ENCODE data around the gene MPO. TPM values are rescaled to one million over a fixed set of nuclear protein-coding genes. Genes with fewer than 3 reads are reported as not detected.

MPO gene
- total RNA-seq, 1 experiment from 2014 or later, result not detected

DNA sequence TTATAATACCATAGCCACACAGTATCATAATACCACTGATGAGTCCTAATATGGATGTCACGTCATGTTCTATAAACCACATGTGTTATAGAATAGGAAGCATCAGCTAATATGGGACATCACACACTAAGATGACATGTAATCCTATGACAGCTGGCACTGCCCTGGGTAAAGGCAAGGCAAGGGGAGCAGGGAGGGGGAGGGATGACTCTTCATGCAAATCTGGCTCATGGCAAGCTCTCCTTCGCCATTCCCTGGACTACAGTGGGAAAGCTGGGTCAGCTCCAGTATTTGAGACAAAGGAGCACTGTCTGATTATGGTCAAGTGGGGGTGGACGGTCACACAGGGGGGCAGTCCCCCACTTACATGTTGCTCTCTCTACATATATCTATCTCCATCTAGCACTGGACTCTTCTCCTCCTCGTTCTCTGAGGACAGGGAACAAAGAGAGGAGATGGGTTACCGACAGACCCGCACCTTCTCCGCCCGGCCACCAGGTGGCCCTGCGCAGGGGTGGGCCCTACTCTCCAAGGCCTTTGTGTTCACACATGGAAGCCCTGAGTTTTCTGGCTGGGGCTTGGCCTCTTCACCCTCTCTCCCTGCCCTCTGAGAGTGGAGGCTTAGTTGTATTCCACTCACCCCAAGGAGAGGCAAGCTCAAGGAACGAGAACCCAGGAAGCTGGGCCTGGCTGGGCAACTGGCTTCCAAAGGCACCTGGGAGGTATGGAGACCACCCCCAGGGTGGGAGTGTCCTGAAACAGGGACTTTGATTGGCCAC, 23.4 kb upstream of the MPO start:
- Histone ChIP-seq H4K8ac (replicated peaks; ENCODE audit: insufficient read length, low read depth, low read length) (no peak overlapping the region), H3K18ac (ENCODE audit: insufficient read length, low read depth, low read length) (peak overlapping the region; percentile 91), H3K9ac (ENCODE audit: extremely low read depth, insufficient read length, low read length) (no peak overlapping the region), H3K4me1 (ENCODE audit: insufficient read depth, low read length) (no peaks in the 10 kb centered on the region), H3K14ac (ENCODE audit: insufficient read depth, low read length) (peak overlapping the region; percentile 68), H3K79me1 (ENCODE audit: insufficient read depth, low read depth, low read length, poor library complexity, severe bottlenecking) (no peaks in the 10 kb centered on the region), H2BK120ac (ENCODE audit: low read depth, low read length, poor library complexity, severe bottlenecking) (no peak overlapping the region), H2AFZ (ENCODE audit: low read length) (no peak overlapping the region), H2BK20ac (ENCODE audit: low read depth, low read length, poor library complexity, severe bottlenecking) (no peak overlapping the region), H2AK5ac (ENCODE audit: insufficient read length, low read length) (no peak overlapping the region), H4K5ac (ENCODE audit: insufficient read length, low read depth, low read length) (no peak overlapping the region), H4K91ac (ENCODE audit: insufficient read length, low read depth, low read length) (peak overlapping the region; percentile 60), H2BK15ac (ENCODE audit: low read depth, low read length) (no peak overlapping the region), H3K79me2 (ENCODE audit: insufficient read depth, low read length) (no peaks in the 10 kb centered on the region), H3K4me2 (ENCODE audit: insufficient read depth, insufficient read length, low read length) (no peak overlapping the region), H3K27ac (ENCODE audit: insufficient read length, low read depth, low read length) (no peak overlapping the region), H3T11ph (ENCODE audit: low read length) (no peak overlapping the region), H3K23me2 (ENCODE audit: insufficient read length, low read depth, low read length, poor library complexity, severe bottlenecking) (no peaks in the 10 kb centered on the region), H2BK12ac (ENCODE audit: insufficient read length, low read depth, low read length) (peak overlapping the region; percentile 94), H3K27me3 (ENCODE audit: insufficient read depth, low read length) (no peaks in the 10 kb centered on the region), H2BK5ac (ENCODE audit: insufficient read length, low read length) (no peak overlapping the region), H3K9me3 (ENCODE audit: control insufficient read depth, low read depth, low read length) (no peaks in the 10 kb centered on the region), H4K20me1 (ENCODE audit: control insufficient read depth, insufficient read depth, insufficient read length) (no peaks in the 10 kb centered on the region), H3K23ac (ENCODE audit: insufficient read length, low read depth, low read length) (no peak overlapping the region), H3K56ac (ENCODE audit: insufficient read length, low read depth, low read length) (no peak overlapping the region), H3K4ac (ENCODE audit: low read depth, low read length) (no peak overlapping the region)
- TF ChIP-seq, protein P1, sequence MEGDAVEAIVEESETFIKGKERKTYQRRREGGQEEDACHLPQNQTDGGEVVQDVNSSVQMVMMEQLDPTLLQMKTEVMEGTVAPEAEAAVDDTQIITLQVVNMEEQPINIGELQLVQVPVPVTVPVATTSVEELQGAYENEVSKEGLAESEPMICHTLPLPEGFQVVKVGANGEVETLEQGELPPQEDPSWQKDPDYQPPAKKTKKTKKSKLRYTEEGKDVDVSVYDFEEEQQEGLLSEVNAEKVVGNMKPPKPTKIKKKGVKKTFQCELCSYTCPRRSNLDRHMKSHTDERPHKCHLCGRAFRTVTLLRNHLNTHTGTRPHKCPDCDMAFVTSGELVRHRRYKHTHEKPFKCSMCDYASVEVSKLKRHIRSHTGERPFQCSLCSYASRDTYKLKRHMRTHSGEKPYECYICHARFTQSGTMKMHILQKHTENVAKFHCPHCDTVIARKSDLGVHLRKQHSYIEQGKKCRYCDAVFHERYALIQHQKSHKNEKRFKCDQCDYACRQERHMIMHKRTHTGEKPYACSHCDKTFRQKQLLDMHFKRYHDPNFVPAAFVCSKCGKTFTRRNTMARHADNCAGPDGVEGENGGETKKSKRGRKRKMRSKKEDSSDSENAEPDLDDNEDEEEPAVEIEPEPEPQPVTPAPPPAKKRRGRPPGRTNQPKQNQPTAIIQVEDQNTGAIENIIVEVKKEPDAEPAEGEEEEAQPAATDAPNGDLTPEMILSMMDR (conservative IDR thresholded peaks at IDR 0.05), result peak; percentile 93
- DNase-seq, result peak; percentile 90
- Mint-ChIP-seq H3K4me3 (no peak overlapping the region; a peak in 1 of 5 replicates), H3K36me3 (ENCODE audit: insufficient read depth in 1 of 3, low read depth in 3 of 3) (no peaks in the 10 kb centered on the region), H3K27ac (peak overlapping the region in 1 of 3 experiments; percentile 85; a peak in 1 of 7 replicates), H3K27me3 (ENCODE audit: low read depth) (peaks cover 5% of the 10 kb centered on the region), H3K9me3 (no peaks in the 10 kb centered on the region), H3K4me1 (peaks cover 5 to 35% of the 10 kb centered on the region in 2 experiments)
- WGBS (ENCODE audit: extremely low coverage, insufficient read length, low lambda C conversion rate), result no CpG with 5 or more reads among the region's 10 CpGs
